ENCODE results near the gene RYR2. TPM values are rescaled to one million over a fixed set of nuclear protein-coding genes. Genes with fewer than 3 reads are reported as not detected.

The RYR2 gene
- total and polyA plus RNA-seq, 2 of the 8 experiments (the other 6 are each of a cell fraction or from before 2014, with no cell fraction given), result 1.3 to 4.4 TPM

GRCh38 chr1:237205400-237206064, 163.5 kb downstream of the RYR2 start:
- H2BK12ac ChIP-seq (ENCODE audit: low read depth, low read length), result no peak overlapping the region
- peak overlapping the region; percentile 46; the same call in 1 of the 2 replicates for H4K8ac ChIP-seq (ENCODE audit: extremely low read depth, insufficient read depth, low read length)
- FAIRE-seq (no peak), DNase-seq (ENCODE audit: low read depth in 1 of 2, low spot score in 2 of 2) (no peak)
- no peaks in the 10 kb centered on the region for H3K36me3 ChIP-seq (ENCODE audit: control insufficient read depth in 2 of 4, insufficient read depth in 4 of 4, low read length in 3 of 4)
- H2BK120ac ChIP-seq (replicated peaks; ENCODE audit: low read depth, low read length), result no peak overlapping the region
- H3K14ac ChIP-seq (ENCODE audit: insufficient read length), result no peak overlapping the region
- no peaks in the 10 kb centered on the region for H3K23me2 ChIP-seq (ENCODE audit: low read depth, low read length)
- 95% methylated on average over 14 of the region's 14 CpGs; no CpG with 5 or more reads in 1 of the 2 experiments for WGBS, 2 experiments (ENCODE audit: extremely low coverage in 1 of 2, insufficient coverage in 1 of 2, insufficient read length in 1 of 2, insufficient replicate concordance in 2 of 2, low coverage in 1 of 2, low lambda C conversion rate in 2 of 2, missing lambda C conversion rate in 1 of 2)
- no peak overlapping the region for H3K27ac ChIP-seq (ENCODE audit: low read depth, low read length)
- TF ChIP-seq CEBPB (IDR thresholded peaks at IDR 0.05; ENCODE audit: low read depth, low read length) (no peak), TBP (IDR thresholded peaks at IDR 0.05; ENCODE audit: low read depth, low read length) (no peak), JUND (IDR thresholded peaks at IDR 0.05; ENCODE audit: low read length) (no peak), CTBP2 (IDR thresholded peaks at IDR 0.05; ENCODE audit: borderline replicate concordance, insufficient read depth, insufficient read length, low read length) (no peak), POLR2AphosphoS5 (IDR thresholded peaks at IDR 0.05; ENCODE audit: low read depth, low read length) (no peak), HDAC6 (IDR thresholded peaks at IDR 0.05; ENCODE audit: low read depth, low read length) (no peak), RBBP5 (IDR thresholded peaks at IDR 0.05; ENCODE audit: borderline replicate concordance, low read depth, low read length) (no peak), ASH2L (IDR thresholded peaks at IDR 0.05; ENCODE audit: low read length) (no peak), TAF7 (optimal IDR thresholded peaks at IDR 0.05; ENCODE audit: borderline replicate concordance, low read depth, low read length) (no peak)
- no peaks in the 10 kb centered on the region for H3K27me3 ChIP-seq (replicated peaks in 1 of 4; ENCODE audit: control insufficient read depth in 3 of 4, extremely low read depth in 1 of 4, insufficient read depth in 3 of 4, low read length in 3 of 4)
- no peak overlapping the region for H3K4me2 ChIP-seq (ENCODE audit: insufficient read depth in 1 of 2, low read depth in 2 of 2, low read length in 2 of 2)
- POLR2A ChIA-PET (ENCODE audit: partially characterized antibody), result no interaction called here
- H2BK20ac ChIP-seq (ENCODE audit: low read length), result no peak overlapping the region
- no peaks in the 10 kb centered on the region; the same call in 1 of the 2 replicates for H3K79me1 ChIP-seq (ENCODE audit: low read depth, low read length)
- no peak overlapping the region for H4K91ac ChIP-seq (replicated peaks; ENCODE audit: insufficient read length, low read length)
- no peaks in the 10 kb centered on the region for H4K20me1 ChIP-seq (replicated peaks in 1 of 2; ENCODE audit: control insufficient read depth in 1 of 2, insufficient read depth in 2 of 2, low read length in 2 of 2)
- no peak overlapping the region for H3K18ac ChIP-seq (ENCODE audit: extremely low read depth, low read length)
- no peak overlapping the region for H2AFZ ChIP-seq (ENCODE audit: low read length)
- CTCF ChIA-PET (ENCODE audit: partially characterized antibody), result no interaction called here
- H3K4ac ChIP-seq (replicated peaks; ENCODE audit: insufficient read length, low read depth, low read length), result no peak overlapping the region
- no peaks in the 10 kb centered on the region for H3K9me3 ChIP-seq (ENCODE audit: insufficient read depth in 2 of 2, low read depth in 1 of 2, low read length in 1 of 2)
- no peak overlapping the region for H3K56ac ChIP-seq (replicated peaks; ENCODE audit: insufficient read length, low read depth, low read length)
- H3K79me2 ChIP-seq (ENCODE audit: control insufficient read depth in 1 of 2, insufficient read depth in 2 of 2, low read length in 2 of 2), result peaks cover 2 to 3% of the 10 kb centered on the region in 2 experiments; a peak in 2 of 4 replicates
- H3K4me3 ChIP-seq (ENCODE audit: extremely low read depth in 1 of 4, insufficient read depth in 2 of 4, low read depth in 3 of 4, low read length in 4 of 4), result no peak overlapping the region
- H2BK15ac ChIP-seq (ENCODE audit: low read length), result no peak overlapping the region
- no peaks in the 10 kb centered on the region; a peak in 1 of 7 replicates for H3K4me1 ChIP-seq (replicated peaks in 1 of 4; ENCODE audit: control insufficient read depth in 3 of 4, insufficient read depth in 4 of 4, low read length in 3 of 4)
- H4K5ac ChIP-seq (ENCODE audit: insufficient read length, low read depth, low read length), result no peak overlapping the region
- H3K23ac ChIP-seq (ENCODE audit: insufficient read length), result no peak overlapping the region
- H2BK5ac ChIP-seq (ENCODE audit: low read depth, low read length), result no peak overlapping the region; the same call in 1 of the 2 replicates
- no peak overlapping the region for H2AK5ac ChIP-seq (ENCODE audit: low read depth, low read length)
- H3K9ac ChIP-seq (replicated peaks in 1 of 4; ENCODE audit: extremely low read depth in 1 of 4, low read depth in 3 of 4, low read length in 3 of 4), result no peak overlapping the region
